Parathyroid adenoma (tissue), 2 donors: Measurements from ENCODE around the gene HMOX2.

Experiments used
- H2AFZ ChIP-seq: fragments of 300-600 bp; sonication (generic); one replicate; pipeline ENCODE4 v1.7.0; 2017; ENCODE audit warnings: antibody characterized with exemption, mild to moderate bottlenecking
- H3K27ac ChIP-seq: fragments of 300-600 bp; sonication (generic); one replicate; pipeline ENCODE4 v1.7.0; 2017
- H3K27me3 ChIP-seq: fragments of 300-600 bp; sonication (generic); one replicate; pipeline ENCODE4 v1.7.0; 2017; ENCODE audit warnings: low read length; ENCODE audit not compliant: control insufficient read depth, insufficient read depth
- H3K36me3 ChIP-seq: fragments of 300-600 bp; sonication (generic); one replicate; pipeline ENCODE4 v1.7.0; 2017; ENCODE audit warnings: low read length; ENCODE audit not compliant: control insufficient read depth, insufficient read depth
- H3K4me1 ChIP-seq: fragments of 300-600 bp; sonication (generic); one replicate; pipeline ENCODE4 v1.7.0; 2017; ENCODE audit warnings: control low read depth
- H3K4me2 ChIP-seq: fragments of 300-600 bp; sonication (generic); one replicate; pipeline ENCODE4 v1.7.0; 2017; ENCODE audit warnings: low read length
- H3K4me3 ChIP-seq: fragments of 300-600 bp; sonication (generic); one replicate; pipeline ENCODE4 v1.7.0; 2017; ENCODE audit warnings: low read depth, low read length
- H3K79me2 ChIP-seq: fragments of 300-600 bp; sonication (generic); one replicate; pipeline ENCODE4 v1.7.0; 2017; ENCODE audit warnings: control low read depth
- H3K9ac ChIP-seq: fragments of 300-600 bp; sonication (generic); one replicate; pipeline ENCODE4 v1.7.0; 2017; ENCODE audit warnings: mild to moderate bottlenecking
- H3K9me3 ChIP-seq: fragments of 300-600 bp; sonication (generic); one replicate; pipeline ENCODE4 v1.7.0; 2017; ENCODE audit warnings: low read length; ENCODE audit not compliant: control insufficient read depth
- TF ChIP-seq, protein P1 (sequence below): fragments of 300-600 bp; sonication (generic); IDR thresholded peaks from one replicate; pipeline ENCODE4 v1.7.0; 2017; ENCODE audit warnings: antibody characterized with exemption, mild to moderate bottlenecking
- donor health status: primary hyperparathyroidism.

Gene HMOX2

DNA sequence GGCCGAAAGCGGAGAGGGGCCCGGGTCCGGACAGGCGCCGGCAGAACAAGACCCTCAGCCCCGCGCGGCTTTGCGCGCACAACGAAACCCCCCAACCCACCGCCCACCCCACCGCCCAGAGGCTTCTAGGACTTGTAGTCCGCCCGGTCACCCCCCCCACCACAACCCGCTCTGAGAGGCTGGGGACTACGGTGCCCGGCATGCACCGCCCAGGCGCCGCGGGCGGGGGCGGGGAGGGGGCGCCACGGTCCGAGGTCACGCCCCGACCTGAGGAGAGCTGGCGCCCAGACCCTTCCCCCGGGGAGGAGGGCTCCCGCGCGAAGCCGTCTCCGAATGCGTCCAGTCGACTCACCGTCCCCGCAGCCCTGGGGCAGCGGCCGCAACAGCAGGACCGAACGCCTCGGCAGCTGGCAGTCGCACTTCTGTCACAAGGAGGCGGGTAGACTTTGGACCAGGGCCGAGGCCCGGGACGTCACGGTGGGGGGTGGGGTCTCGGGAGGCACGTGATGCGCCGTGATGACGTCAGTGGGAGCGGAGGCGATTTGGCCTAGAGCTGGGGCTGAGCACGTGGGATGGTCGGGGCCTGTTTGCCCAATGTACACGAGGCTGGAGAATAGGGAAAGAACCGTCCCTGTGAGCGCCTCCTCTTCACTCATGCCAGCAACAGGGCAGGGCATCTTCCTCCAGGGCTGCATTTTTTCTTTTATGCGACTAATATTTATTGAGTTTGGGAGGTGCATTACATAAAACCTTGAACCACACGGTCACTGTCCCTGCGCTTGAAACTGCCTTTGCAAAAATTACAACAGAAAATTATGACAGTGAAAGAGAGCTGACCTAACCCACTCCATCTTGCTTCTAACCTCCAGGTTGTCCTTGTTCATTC, 62.4 kb downstream of the HMOX2 start, which contains the start of gene CDIP1:
Gene CDIP1, minus strand, starts transcription at position 424 of the 886 bp plus-strand sequence. CDS start 24,643 bp downstream, outside the sequence.
- Histone ChIP-seq H3K27ac (peak within 1 kb of the TSS; percentile 73), H3K4me2 (peak within 1 kb of the TSS; percentile 70), H3K9ac (peak within 1 kb of the TSS; percentile 47)

DNA sequence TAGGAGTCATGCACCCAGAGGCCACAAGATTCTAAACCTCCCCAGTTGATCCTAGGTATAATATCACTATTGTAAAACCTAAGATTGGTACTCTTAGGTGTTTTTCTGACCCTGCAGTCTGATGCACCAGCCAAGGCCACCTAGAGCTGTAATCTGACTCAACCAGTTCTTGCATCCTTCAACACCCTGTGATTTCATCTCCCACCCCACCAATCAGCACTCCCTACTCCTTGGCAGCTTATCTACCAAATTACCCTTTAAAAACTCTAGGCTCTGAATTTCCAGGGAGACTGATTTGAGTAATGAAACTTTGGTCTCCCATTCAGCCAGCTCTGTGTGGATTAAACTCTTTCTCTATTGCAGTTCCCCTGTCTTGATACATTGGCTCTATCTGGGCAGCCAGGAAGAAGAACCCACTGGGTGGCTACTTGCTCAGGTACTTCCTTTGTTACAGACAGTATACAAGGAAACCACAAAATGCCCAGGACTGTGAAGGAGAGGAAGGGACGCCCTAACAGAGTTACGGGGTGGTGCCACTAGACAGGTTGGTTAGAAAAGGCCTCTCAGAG, 63.6 kb downstream of the HMOX2 start:
- Histone ChIP-seq H3K4me1 (no peaks in the 10 kb centered on the region), H3K27ac (no peak overlapping the region), H3K9ac (no peak overlapping the region), H3K36me3 (no peaks in the 10 kb centered on the region), H3K9me3 (no peaks in the 10 kb centered on the region), H3K27me3 (no peaks in the 10 kb centered on the region), H3K79me2 (no peaks in the 10 kb centered on the region), H3K4me3 (no peak overlapping the region), H3K4me2 (no peak overlapping the region), H2AFZ (no peak overlapping the region)
- TF ChIP-seq, protein P1, sequence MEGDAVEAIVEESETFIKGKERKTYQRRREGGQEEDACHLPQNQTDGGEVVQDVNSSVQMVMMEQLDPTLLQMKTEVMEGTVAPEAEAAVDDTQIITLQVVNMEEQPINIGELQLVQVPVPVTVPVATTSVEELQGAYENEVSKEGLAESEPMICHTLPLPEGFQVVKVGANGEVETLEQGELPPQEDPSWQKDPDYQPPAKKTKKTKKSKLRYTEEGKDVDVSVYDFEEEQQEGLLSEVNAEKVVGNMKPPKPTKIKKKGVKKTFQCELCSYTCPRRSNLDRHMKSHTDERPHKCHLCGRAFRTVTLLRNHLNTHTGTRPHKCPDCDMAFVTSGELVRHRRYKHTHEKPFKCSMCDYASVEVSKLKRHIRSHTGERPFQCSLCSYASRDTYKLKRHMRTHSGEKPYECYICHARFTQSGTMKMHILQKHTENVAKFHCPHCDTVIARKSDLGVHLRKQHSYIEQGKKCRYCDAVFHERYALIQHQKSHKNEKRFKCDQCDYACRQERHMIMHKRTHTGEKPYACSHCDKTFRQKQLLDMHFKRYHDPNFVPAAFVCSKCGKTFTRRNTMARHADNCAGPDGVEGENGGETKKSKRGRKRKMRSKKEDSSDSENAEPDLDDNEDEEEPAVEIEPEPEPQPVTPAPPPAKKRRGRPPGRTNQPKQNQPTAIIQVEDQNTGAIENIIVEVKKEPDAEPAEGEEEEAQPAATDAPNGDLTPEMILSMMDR = no peak

More for the DNA sequence above, 62.4 kb downstream of the HMOX2 start, which contains the start of gene CDIP1:
- no peaks in the 10 kb centered on the region for H3K9me3 ChIP-seq
- H3K4me1 ChIP-seq = peaks cover 1% of the 10 kb centered on the region
- H3K36me3 ChIP-seq = no peaks in the 10 kb centered on the region
- TF ChIP-seq, protein P1 = no peak
- no peaks in the 10 kb centered on the region for H3K79me2 ChIP-seq
- peak within 1 kb of the TSS; percentile 96 for H2AFZ ChIP-seq
- H3K27me3 ChIP-seq = no peaks in the 10 kb centered on the region
- peak within 1 kb of the TSS; percentile 78 for H3K4me3 ChIP-seq

DNA sequence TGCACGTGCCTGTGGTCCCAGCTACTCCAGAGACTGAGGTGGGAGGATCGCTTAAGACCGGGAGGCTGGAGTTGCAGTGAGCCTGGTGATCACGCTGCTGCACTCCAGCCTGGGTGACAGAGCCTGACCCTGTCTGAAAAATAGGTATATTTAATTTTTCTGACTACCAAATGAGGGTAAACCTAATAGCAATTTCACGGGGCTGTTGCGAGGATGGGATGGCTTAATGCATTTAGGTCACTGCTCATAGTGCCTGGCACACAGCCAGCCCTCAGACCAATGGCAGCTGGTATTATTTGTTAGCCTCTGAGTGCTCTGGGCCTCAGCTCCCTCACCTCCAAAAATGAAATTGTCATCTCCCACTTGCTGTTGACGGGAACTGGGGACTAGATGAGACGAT, 68.3 kb downstream of the HMOX2 start:
- Histone ChIP-seq H3K4me2 (no peak overlapping the region), H3K36me3 (no peaks in the 10 kb centered on the region), H3K27ac (no peak overlapping the region), H3K4me3 (no peak overlapping the region), H3K27me3 (no peaks in the 10 kb centered on the region), H3K4me1 (no peaks in the 10 kb centered on the region), H3K9me3 (no peaks in the 10 kb centered on the region), H3K9ac (no peak overlapping the region), H2AFZ (no peak overlapping the region), H3K79me2 (no peaks in the 10 kb centered on the region)
- TF ChIP-seq, protein P1 = no peak

DNA sequence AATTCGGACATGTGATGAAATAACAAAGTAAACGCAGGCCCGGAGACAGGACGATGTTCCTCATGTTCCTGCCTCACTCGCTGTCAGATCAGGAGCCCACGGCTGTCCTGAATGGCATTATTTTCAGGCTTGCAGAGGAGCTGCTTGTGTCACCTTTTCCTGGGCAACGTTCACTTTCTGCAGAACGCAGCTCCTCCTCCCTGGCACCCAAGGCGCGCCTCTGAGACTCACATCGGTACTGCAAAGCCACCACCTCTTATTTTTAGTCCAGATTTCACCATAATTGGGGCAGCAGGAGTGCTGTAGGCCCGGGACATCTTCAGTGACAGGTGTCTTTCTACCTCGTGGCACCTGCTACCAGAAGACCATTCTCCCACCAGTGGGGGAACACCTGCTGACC, 71.9 kb downstream of the HMOX2 start:
- Histone ChIP-seq H3K27ac (no peak overlapping the region), H3K9ac (no peak overlapping the region), H3K36me3 (no peaks in the 10 kb centered on the region), H3K27me3 (no peaks in the 10 kb centered on the region), H3K4me3 (no peak overlapping the region), H3K79me2 (no peaks in the 10 kb centered on the region), H3K4me2 (no peak overlapping the region), H3K9me3 (no peaks in the 10 kb centered on the region), H2AFZ (no peak overlapping the region), H3K4me1 (peaks cover 3% of the 10 kb centered on the region)
- TF ChIP-seq, protein P1 = no peak
